Measurements from ENCODE around the gene TWF2. TPM values are rescaled to one million over a fixed set of nuclear protein-coding genes. Genes with fewer than 3 reads are reported as not detected.

Gene TWF2
- total RNA-seq, 1 experiment from 2014 or later: 44.8 TPM

- no peak overlapping the region for H4K8ac ChIP-seq (replicated peaks; ENCODE audit: insufficient read length, low read depth, low read length)
- no CpG with 5 or more reads among the region's 6 CpGs for WGBS (ENCODE audit: extremely low coverage, insufficient read length, low lambda C conversion rate)
- H3K9me3 Mint-ChIP-seq: no peaks in the 10 kb centered on the region
Measured at GRCh38 chr3:52205727-52206372, 33.1 kb downstream of the TWF2 start.

More at GRCh38 chr3:52205727-52206372, 33.1 kb downstream of the TWF2 start:
- H2BK12ac ChIP-seq (ENCODE audit: insufficient read length, low read depth, low read length): no peak overlapping the region
- no peak overlapping the region for H2BK20ac ChIP-seq (ENCODE audit: low read depth, low read length, poor library complexity, severe bottlenecking)
- no peak overlapping the region for H3K23ac ChIP-seq (ENCODE audit: insufficient read length, low read depth, low read length)
- H3K23me2 ChIP-seq (ENCODE audit: insufficient read length, low read depth, low read length, poor library complexity, severe bottlenecking): no peaks in the 10 kb centered on the region
- no peaks in the 10 kb centered on the region for H3K27me3 ChIP-seq (ENCODE audit: insufficient read depth, low read length)
- no peak overlapping the region for H2BK120ac ChIP-seq (ENCODE audit: low read depth, low read length, poor library complexity, severe bottlenecking)
- no peaks in the 10 kb centered on the region for H3K9me3 ChIP-seq (ENCODE audit: control insufficient read depth, low read depth, low read length)
- no peaks in the 10 kb centered on the region for H3K79me1 ChIP-seq (ENCODE audit: insufficient read depth, low read depth, low read length, poor library complexity, severe bottlenecking)
- no peak overlapping the region for H3K4ac ChIP-seq (ENCODE audit: low read depth, low read length)
- DNase-seq: no peak
- H3K9ac ChIP-seq (ENCODE audit: extremely low read depth, insufficient read length, low read length): no peak overlapping the region
- H2BK15ac ChIP-seq (ENCODE audit: low read depth, low read length): no peak overlapping the region
- H3T11ph ChIP-seq (ENCODE audit: low read length): no peak overlapping the region
- H3K27me3 Mint-ChIP-seq (ENCODE audit: low read depth): no peaks in the 10 kb centered on the region
- H4K20me1 ChIP-seq (ENCODE audit: control insufficient read depth, insufficient read depth, insufficient read length): no peaks in the 10 kb centered on the region
- no peaks in the 10 kb centered on the region for H3K4me1 Mint-ChIP-seq
- H2BK5ac ChIP-seq (ENCODE audit: insufficient read length, low read length): no peak overlapping the region
- H3K4me2 ChIP-seq (ENCODE audit: insufficient read depth, insufficient read length, low read length): no peak overlapping the region
- peaks cover 49 to 97% (median 96%) of the 10 kb centered on the region in 3 experiments; a peak in 6 of 7 replicates for H3K36me3 Mint-ChIP-seq (ENCODE audit: insufficient read depth in 1 of 3, low read depth in 3 of 3)
- H4K91ac ChIP-seq (ENCODE audit: insufficient read length, low read depth, low read length): no peak overlapping the region
- no peak overlapping the region for H3K14ac ChIP-seq (ENCODE audit: insufficient read depth, low read length)
- no peak overlapping the region for H2AK5ac ChIP-seq (ENCODE audit: insufficient read length, low read length)
- H3K56ac ChIP-seq (ENCODE audit: insufficient read length, low read depth, low read length): no peak overlapping the region
- H2AFZ ChIP-seq (ENCODE audit: low read length): no peak overlapping the region
- no peaks in the 10 kb centered on the region for H3K4me1 ChIP-seq (ENCODE audit: insufficient read depth, low read length)
- no peak overlapping the region for H3K27ac ChIP-seq (ENCODE audit: insufficient read length, low read depth, low read length)
- H4K5ac ChIP-seq (ENCODE audit: insufficient read length, low read depth, low read length): no peak overlapping the region
- no peak for TF ChIP-seq CTCF (conservative IDR thresholded peaks at IDR 0.05)
- H3K18ac ChIP-seq (ENCODE audit: insufficient read length, low read depth, low read length): no peak overlapping the region
- no peak overlapping the region for H3K4me3 Mint-ChIP-seq
- H3K79me2 ChIP-seq (ENCODE audit: insufficient read depth, low read length): no peaks in the 10 kb centered on the region
- no peak overlapping the region for H3K27ac Mint-ChIP-seq
